Limb (tissue), 2 donors: Measurements from ENCODE around the gene TMEM98.
A peak's percentile ranks its signal among the peaks of the same experiment; 100 is the strongest.
"Not testable (repeated sequence)": the region's sequence is repeated elsewhere in the genome, so short reads cannot be mapped to it uniquely, and the experiment has no call there.

Experiments used
- DNase-seq, 2 donors: peaks; one replicate each; pipeline ENCODE4 v3.0.0-alpha.2; 2016; ENCODE audit errors: extremely low spot score in 2 of 2

TMEM98 gene

DNA sequence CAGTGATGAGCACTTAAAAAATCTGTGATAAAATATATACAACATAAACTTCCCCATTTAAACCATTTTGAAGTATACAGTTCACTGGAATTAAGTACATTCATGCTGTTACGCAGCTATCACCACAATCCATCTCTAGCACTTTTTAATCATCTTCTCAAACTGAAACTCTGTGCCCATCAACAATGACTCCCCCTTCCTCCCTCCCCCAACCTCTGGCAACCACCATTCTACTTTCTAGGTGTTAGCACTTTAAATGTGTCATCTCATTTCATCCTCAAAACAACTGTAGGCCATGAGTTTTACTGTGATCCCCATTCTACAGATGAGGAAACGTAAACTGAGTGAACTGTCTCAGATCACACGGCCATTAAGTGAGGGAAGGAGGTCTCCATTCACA, 13.8 kb upstream of the TMEM98 start:
- DNase-seq: no peak

DNA sequence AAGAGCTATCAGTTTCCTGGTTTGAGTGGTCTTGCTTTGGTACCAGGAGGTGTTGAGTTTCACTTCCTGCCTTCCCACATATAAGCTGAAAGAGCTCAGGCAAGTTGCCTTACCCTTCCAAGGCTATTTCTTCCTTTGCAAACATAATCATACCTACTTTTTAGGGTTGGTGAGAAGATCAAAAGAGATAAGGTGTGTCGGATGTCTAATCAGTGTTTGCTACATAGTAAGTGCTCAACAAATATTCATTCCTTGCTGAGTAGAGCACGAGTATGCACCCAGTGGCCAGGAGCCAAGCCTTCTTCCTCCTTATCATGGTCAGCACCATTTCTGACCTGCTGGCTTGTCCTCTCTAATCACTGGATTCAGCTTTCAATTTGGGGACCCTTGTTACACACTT, 12.7 kb upstream of the TMEM98 start:
- no peak for DNase-seq

DNA sequence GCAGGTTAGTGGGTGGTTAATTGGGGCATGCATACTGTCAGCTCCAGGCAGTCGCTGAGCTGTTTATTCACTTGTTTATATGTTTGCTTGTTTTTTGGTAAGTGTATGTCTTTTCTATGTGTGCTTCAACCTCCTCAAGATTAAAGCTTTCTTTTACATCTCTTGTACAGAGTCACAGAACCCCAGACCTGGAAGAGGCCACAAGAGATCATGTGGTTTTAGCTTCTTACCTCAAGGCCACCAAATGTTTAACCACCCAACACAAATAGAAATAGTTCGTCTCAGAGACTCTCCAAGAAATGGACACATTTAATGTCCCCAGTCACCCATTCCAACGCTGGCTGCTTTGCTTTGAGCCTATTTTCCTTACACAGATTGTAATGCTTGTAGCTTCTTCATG, 11.8 kb upstream of the TMEM98 start:
- DNase-seq: no peak

DNA sequence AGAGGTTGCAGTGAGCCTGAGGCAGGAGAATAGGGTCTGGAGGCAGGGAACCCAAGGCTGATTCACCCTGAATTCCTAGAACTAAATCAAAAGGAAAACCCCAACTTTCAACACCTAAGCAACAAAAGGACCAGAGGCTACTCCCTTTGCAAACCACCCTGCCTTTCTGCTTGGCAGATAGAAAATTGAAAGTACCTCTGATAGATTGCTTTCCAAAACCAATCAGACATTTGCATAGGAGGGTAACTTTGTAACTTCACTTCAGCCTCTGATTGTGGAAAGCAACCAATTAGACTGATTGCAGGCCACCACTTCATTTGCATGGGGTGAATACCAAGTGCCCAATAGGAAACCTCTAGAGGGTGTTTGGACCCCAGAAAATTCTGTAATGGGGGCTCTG, 10.9 kb upstream of the TMEM98 start:
- no peak for DNase-seq

DNA sequence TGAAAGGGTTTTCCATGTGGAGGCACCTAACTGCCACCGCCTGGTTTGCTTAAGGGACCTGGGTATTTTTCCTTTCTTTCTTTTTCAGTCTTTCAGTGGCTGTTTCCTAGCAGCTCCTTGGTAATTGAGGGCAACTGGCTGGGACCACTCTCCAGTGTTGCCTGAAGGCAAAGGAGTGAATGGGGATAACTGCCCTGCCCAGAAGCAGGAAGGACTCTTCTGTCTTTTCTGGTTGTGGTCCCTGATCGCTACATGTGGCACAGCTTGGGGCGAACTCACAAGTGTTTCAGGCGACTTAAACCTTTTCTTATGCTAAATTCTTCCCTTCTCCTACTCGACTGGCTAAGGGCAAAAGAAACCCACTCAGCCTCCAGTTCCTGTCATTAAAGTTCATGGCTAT, 10.1 kb upstream of the TMEM98 start:
- no peak for DNase-seq

DNA sequence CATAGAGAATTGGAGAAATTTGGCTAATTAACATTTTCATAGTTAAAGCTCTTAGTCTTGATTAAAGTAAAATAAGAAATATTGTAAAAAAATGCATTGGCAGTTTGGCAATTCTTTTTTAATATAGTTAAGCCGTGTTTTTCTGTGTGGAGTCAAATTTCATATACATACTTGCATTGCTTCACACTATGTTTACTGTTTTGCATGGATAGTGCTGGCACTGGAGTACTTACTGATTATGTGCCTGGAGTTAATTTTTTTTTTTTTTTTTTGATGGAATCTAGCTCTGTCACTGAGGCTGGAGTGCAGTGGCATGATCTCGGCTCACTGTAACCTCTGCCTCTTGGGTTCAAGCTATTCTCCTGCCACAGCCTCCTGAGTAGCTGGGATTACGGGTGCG, 8.1 kb upstream of the TMEM98 start:
- not testable (repeated sequence) for DNase-seq

DNA sequence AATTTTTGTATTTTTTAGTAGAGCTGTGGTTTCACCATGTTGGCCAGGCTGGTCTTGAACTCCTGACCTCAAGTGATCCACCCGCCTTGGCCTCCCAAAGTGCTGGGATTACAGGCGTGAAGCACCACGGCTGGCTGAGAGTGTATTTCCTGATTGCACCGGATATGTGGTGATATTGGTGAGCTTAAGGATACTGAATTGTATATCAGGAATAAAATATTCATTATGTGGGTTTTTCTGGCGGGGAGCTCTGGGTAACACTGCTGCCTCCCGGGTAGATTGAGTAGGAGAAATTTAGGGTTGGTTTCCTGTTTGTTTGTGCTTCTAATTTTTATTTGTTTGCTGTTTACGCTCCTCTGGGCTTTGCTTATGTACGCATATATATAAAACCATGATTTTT, 7.7 kb upstream of the TMEM98 start:
- DNase-seq: no peak

DNA sequence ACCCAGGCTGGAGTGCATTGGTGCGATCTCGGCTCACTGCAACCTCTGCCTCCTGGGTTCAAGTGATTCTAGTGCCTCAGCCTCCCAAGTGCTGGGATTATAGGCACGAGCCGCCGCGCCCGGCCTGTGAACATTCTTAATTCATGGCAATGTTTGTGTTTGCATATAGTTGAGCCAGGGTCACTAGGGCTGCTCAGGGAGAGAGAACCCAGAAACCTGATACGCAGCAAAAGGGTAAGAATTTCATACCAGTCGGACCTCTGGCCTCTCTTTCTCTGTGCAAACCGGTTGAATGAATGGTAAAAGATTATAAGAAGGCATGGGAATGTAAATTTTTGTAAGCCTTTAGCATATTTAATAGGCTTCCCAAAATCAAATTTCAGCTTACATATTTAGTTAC, 6.9 kb upstream of the TMEM98 start:
- no peak for DNase-seq

DNA sequence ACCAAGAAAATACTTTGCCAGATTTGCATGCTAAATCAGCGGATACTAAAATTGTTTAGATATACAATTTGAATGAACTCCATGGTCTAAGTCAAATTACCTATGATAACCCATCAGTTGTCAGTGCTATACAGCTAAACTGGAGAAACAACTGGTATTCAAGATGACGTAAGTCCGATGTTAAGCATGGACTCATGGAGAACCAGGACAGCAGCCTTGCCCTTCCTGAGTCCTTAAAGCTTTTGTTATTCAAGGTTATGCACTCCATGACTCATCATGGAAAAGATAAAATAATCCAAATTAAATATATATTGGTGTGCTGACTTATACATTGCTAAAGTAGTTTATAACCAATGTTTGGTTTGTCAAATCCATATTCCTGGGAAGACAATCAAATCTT, 4.0 kb upstream of the TMEM98 start:
- not testable (repeated sequence) for DNase-seq

DNA sequence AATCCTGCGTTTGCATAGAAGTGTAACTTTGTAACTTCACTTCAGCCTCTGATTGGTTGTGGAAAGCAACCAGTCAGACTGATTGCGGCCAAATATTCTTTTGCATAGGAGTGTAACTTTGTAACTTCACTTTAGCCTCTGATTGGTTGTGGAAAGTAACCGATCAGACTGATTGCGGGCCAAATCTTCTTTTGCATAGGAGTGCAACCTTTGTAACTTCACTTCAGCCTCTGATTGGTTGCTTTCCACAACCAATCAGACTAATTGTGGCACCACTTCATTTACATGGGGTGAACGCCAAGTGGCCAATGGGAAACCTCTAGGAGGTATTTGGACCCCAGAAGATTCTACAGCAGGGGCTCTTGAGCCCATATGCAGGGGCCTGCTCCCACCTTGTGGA, 1.8 kb upstream of the TMEM98 start:
- no peak for DNase-seq

DNA sequence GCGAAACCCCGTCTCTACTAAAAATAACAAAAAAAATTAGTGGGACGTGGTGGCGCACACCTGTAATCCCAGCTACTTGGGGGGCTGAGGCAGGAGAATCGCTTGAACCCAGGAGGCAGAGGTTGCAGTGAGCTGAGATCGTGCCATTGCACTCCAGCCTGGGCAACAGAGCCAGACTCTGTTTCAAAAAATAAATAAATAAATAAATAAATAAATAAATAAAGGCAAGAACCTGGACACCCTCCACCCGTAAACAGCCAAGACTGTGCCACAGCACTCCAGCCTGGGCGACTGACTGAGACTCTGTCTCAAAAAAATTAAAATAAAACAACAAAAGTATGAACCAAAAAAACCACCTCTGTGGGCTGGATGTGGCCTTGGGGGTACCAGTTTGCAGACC, 1.2 kb upstream of the TMEM98 start:
- not testable (repeated sequence) for DNase-seq

DNA sequence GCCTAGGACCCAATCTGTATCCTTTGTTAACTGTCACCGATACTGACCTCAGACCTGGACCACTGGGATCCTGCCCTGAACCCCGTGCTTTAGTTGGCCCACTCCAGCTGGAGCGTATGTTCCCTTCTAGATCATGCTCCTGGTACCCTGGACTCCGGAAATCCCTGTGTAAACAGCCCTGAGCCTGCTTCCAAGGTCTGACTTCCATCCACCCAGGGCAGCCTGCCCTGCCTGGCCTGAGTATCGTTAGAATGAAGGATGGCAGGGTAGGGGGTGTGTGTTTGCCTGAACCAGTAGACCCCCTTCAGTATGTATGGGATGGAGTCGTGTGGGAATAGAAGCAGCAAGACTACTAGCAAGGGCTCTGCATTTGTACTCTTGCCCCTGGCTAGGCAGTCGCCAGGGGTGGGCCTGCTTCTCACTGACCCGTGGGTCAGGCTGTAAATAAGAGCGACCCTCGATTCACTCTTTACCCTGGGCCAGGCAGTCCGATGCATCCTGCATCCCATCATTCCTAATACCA, 691 bp upstream of the TMEM98 start:
- peak in 1 of 2 donors; percentile 31 for DNase-seq

DNA sequence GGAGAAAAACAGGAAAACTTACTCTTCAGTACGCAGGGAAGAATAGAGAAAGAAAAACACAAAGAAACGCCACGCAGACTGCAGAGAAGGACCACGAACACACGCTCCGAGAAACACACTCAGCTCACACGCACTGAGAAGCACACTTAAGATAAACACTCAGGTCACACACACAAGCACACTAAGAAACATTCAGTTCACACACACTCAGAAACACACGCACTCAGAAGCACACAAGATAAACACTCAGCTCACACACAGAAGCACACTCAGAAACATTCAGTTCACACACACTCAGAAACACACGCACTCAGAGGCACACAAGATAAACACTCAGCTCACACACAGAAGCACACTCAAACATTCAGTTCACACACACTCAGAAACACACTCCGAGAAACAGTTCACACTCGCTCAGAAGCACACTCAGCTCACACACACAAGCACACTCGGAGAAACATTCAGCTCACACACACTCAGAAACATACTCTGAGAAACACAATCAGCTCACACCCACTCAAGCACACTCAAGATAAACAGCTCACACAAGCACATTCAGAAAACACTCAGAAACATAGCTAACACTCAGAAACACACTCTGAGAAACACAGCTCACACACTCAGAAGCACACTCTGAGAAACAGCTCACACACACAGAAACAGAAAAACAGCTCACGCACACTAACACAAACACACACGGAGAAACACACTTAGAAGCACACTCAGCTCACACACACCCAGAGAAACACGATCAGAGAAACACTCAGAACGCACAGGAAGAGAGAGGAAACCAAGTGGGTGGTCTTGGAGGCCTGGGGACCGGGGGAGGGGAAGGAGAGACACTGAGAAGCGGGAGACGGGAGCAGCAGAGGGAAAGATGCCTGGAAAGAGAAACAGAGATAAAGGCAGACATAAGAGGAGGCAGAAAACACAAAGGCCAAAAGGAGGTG, 908 bp downstream of the TMEM98 start:
- peak; percentile 16 to 58 for DNase-seq

DNA sequence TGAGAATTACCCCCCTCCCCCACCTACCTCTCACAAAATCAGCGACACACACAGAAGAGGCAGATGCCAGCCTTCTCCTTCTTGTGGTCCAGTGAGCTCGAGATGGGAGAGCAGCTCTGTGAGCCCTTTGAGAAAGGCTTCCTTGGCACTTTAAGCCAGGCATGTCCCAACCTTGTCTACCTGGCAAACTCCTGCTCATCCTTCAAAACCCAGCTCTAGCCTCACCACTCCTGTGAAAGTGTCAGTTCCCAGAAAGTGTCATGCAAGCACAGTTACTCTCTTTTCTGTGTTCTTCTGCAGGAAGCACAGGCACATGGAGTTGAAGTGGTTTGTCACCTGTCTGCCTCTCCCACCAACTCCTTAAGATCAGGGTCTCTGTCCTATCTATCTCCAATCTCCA, 1.6 kb downstream of the TMEM98 start:
- DNase-seq: no peak

DNA sequence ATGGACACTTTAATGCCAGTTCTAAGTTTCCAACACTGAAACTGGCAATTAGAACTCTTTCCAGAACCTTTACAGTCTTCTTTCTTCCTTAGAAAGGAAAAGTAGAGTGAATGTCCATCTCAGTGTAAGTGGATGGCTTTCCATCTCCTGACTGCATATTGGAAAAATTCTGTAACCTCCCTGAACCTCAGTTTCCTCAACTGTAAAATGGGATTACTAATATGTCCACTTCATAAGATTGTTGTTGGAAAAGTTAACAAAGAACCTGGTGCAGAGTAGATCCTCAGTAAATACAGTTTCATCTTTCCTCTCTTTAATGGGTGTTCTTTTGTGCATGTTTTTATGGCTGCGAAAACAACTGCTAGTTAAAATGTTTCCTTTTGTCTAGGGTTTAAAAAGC, 2.6 kb downstream of the TMEM98 start:
- no peak for DNase-seq

DNA sequence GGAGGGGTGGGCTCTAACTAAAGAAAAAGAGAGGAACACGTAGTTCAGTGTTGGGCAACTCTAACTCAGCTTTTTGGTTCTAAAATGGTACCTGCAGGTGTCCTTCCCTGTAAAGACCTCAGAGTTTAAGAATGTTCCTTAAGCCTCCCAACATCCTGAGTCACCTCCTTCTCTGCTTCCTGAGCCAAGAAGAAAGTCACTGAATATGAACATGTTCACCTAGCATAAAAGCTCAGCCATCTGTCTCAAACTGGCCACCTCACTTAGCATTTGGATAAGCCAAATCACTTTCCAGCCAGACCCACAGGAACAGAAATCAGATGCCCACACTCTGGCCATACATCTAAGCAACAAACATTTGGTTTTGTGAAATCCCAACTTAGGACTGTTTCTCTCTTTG, 3.7 kb downstream of the TMEM98 start:
- no peak for DNase-seq

DNA sequence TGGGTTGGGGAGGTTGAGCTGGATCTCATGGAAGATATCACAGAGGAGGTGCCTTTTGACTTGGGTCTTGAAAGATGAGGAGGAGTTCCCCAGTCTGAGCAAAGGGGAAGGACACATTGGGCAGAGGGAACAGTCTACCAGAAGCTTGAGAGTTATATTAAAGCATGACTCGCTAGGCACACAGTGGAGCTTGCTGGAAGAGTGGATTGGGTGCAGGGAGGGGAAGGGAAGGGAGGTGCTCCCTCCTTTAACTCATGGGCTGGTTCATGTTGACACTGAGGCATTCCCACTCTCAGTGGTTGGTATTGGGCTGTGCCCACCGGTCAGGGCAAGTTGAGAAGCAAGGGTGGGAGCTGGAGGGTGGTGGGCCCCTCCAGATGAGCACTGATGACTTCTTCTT, 5.9 kb downstream of the TMEM98 start:
- no peak for DNase-seq

DNA sequence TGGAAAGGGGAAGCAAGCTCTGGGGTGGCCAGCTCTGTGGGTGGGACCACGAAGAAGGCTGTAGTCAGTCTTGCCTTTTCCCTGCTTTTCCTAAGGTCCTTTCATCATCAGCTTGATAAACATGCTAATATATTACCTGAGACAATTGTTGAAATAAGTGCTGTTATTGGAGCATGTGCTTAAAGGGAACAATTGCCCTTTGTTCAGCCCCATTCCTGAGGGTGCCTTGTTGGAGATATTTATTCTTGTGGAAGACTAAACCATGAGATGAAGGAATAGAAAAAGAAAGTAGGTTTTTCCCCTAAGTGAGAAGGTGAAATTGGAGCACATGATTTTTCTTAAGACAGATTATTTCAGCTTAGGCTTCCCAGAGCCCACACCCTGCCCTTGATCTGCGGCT, 7.8 kb downstream of the TMEM98 start:
- DNase-seq: no peak

DNA sequence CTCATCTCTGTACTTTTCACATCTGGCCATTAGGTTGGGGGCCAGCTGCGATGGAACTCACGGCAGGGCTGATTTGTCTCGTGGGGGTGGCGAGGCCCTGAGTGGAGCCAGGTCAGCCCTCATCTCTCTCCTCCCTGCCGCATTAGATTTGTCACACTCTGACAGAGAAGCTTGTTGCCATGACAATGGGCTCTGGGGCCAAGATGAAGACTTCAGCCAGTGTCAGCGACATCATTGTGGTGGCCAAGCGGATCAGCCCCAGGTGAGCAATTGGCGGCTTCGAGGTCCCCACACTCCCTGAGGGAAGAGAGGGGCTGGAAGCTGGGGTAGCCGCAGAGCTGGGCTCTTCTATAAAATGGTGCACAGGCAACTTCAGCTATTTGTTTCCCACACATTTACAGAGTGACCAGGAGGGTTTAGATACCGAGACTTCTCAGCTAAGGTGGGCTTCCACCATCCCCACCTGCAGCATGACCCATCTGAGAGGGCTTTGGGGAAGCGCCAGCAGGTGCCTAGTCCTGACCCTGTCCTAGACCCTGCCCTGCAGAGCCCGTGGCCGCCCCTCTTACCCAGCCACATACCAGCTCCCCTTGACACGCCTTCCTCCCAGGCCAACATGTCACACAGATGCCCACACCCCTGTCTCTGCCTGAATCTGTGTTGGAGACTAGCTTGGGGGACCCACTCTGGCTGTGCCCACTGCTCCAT, 8.4 kb downstream of the TMEM98 start:
- no peak for DNase-seq

DNA sequence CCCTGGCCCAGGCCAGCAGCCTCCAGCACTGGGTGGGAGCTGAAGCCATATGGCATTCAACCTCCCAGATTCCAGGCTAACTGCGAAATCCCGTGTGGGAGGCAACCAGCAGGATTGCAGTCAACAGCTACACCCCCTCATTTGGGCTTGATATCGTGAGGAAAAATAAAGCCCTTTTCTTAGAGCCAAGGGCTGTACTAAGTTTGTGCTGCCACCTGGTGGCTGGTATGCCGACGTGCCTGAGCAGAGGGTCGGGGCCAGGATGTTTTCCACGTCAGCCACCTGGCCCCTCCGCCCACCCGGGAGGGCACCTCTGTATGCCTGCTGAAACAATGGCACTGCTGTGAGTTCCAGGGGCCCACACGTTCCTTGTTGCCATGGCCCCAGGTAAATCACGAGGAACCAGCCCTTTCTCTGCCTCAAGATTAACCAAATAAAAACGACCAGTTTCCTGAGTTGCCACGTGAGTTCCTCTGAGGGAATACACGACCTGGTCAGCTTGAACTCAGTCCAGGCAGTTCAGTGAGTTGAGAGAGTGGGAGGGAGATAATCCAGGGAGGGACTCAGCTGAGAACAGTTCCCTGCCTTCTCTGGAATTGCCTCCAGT, 9.0 kb downstream of the TMEM98 start:
- DNase-seq: peak; percentile 71 to 80

DNA sequence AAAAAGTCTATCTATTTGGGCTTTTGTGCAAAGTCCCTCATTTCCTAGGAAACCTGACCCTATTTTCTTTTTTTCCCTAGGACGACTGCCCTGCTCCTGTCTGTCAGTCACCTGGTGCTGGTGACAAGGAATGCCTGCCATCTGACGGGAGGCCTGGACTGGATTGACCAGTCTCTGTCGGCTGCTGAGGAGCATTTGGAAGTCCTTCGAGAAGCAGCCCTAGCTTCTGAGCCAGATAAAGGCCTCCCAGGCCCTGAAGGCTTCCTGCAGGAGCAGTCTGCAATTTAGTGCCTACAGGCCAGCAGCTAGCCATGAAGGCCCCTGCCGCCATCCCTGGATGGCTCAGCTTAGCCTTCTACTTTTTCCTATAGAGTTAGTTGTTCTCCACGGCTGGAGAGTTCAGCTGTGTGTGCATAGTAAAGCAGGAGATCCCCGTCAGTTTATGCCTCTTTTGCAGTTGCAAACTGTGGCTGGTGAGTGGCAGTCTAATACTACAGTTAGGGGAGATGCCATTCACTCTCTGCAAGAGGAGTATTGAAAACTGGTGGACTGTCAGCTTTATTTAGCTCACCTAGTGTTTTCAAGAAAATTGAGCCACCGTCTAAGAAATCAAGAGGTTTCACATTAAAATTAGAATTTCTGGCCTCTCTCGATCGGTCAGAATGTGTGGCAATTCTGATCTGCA, 12.9 kb downstream of the TMEM98 start:
- no peak for DNase-seq
